IMR-90 (cell line): ENCODE results near the gene REXO1. TPM values are rescaled to one million over a fixed set of nuclear protein-coding genes. Genes with fewer than 3 reads are reported as not detected.

Experiments
- ATAC-seq: fragments of 200-7000 bp; cut with Tn5 transposase; 2 replicates; pipeline ENCODE4 v1.9.1; 2020; ENCODE audit warnings: low read depth, mild to moderate bottlenecking, moderate library complexity
- BruUV-seq: library from RNA; stranded (reverse); fragments of 400-500 nt; replicated peaks from 2 replicates; lab custom pipeline; 2021; lab: Mats Ljungman, UMichigan
- CTCF ChIA-PET: fragments of 300-600 bp; formaldehyde crosslinking; extraction: SDS; loops from one replicate; lab custom pipeline; 2021; ENCODE audit warnings: antibody characterized with exemption; lab: Yijun Ruan, JAX
- POLR2A ChIA-PET: fragments of 300-600 bp; sonication (Branson Sonifier 250); formaldehyde crosslinking; loops from one replicate; lab custom pipeline; 2022; ENCODE audit warnings: antibody characterized with exemption; ENCODE audit not compliant: unreplicated experiment; lab: Charles Lee
- DNase-seq: peaks from one replicate; pipeline ENCODE4 v3.0.0; 2013
- H2AFZ ChIP-seq: replicated peaks from 2 replicates; pipeline ENCODE3; 2013; ENCODE audit warnings: low read length, mild to moderate bottlenecking; ENCODE audit not compliant: poor library complexity
- H2AK5ac ChIP-seq: 2 replicates; pipeline ENCODE4 v1.6.1; 2013; ENCODE audit warnings: low read depth, low read length, inconsistent platforms
- H2AK9ac ChIP-seq: replicated peaks from 2 replicates; pipeline ENCODE3; 2013; ENCODE audit warnings: mild to moderate bottlenecking, low read depth, low read length, moderate library complexity; ENCODE audit not compliant: poor library complexity
- H2BK120ac ChIP-seq: 2 replicates; pipeline ENCODE4 v1.6.1; 2013; ENCODE audit warnings: low read depth, low read length, inconsistent platforms
- H2BK15ac ChIP-seq: 3 replicates; pipeline ENCODE4 v1.6.1; 2013; ENCODE audit warnings: low read depth, low read length, inconsistent platforms
- H2BK20ac ChIP-seq: 2 replicates; pipeline ENCODE4 v1.6.1; 2013; ENCODE audit warnings: low read depth, mild to moderate bottlenecking, inconsistent platforms, low read length, moderate library complexity
- H2BK5ac ChIP-seq: 2 replicates; pipeline ENCODE4 v1.6.1; 2013; ENCODE audit warnings: mild to moderate bottlenecking, low read depth, low read length, inconsistent platforms; ENCODE audit not compliant: poor library complexity, severe bottlenecking
- H3K14ac ChIP-seq: replicated peaks from 2 replicates; pipeline ENCODE4 v1.6.1; 2013; ENCODE audit warnings: low read depth, low read length, inconsistent platforms
- H3K18ac ChIP-seq: 2 replicates; pipeline ENCODE4 v1.6.1; 2013; ENCODE audit warnings: low read depth, low read length, control low read depth
- H3K23ac ChIP-seq: 2 replicates; pipeline ENCODE4 v1.6.1; 2013; ENCODE audit warnings: low read depth, low read length, inconsistent platforms
- H3K27ac ChIP-seq: 2 replicates; pipeline ENCODE4 v1.5.1; 2013; ENCODE audit warnings: mild to moderate bottlenecking, control low read depth, low read length; ENCODE audit not compliant: insufficient read depth
- H3K27me3 ChIP-seq: 2 replicates; pipeline ENCODE4 v1.6.1; 2013; ENCODE audit warnings: low read length; ENCODE audit not compliant: control insufficient read depth, insufficient read depth
- H3K36me3 ChIP-seq: 2 replicates; pipeline ENCODE4 v1.6.1; 2013; ENCODE audit warnings: low read length, mixed read lengths; ENCODE audit not compliant: control insufficient read depth, insufficient read depth
- H3K4ac ChIP-seq: 2 replicates; pipeline ENCODE4 v1.6.1; 2013; ENCODE audit warnings: low read depth, low read length, inconsistent platforms
- H3K4me1 ChIP-seq: 2 replicates; pipeline ENCODE4 v1.6.1; 2013; ENCODE audit warnings: low read length, mixed read lengths; ENCODE audit not compliant: control insufficient read depth, insufficient read depth
- H3K4me2 ChIP-seq: 2 replicates; pipeline ENCODE4 v1.6.1; 2013; ENCODE audit warnings: low read depth, mild to moderate bottlenecking, control low read depth, low read length, moderate library complexity
- H3K4me3 ChIP-seq: 2 replicates; pipeline ENCODE4 v1.5.1; 2013; ENCODE audit warnings: low read depth, mild to moderate bottlenecking, control low read depth, low read length, moderate library complexity; ENCODE audit not compliant: insufficient read depth
- H3K56ac ChIP-seq: 2 replicates; pipeline ENCODE4 v1.6.1; 2013; ENCODE audit warnings: low read length, inconsistent platforms; ENCODE audit not compliant: insufficient read depth; ENCODE audit errors: extremely low read depth
- H3K79me1 ChIP-seq, 2 experiments: 2 replicates each; pipeline ENCODE4 v1.6.1; 2013; ENCODE audit warnings: low read length in 2 of 2, inconsistent platforms in 1 of 2, low read depth in 1 of 2
- H3K9ac ChIP-seq: 2 replicates; pipeline ENCODE4 v1.6.1; 2013; ENCODE audit warnings: low read depth, low read length, control low read depth
- H3K9me1 ChIP-seq: 2 replicates; pipeline ENCODE4 v1.6.1; 2013; ENCODE audit warnings: low read length, inconsistent platforms; ENCODE audit not compliant: insufficient read depth
- H3K9me3 ChIP-seq: 2 replicates; pipeline ENCODE4 v1.6.1; 2013; ENCODE audit warnings: low read length; ENCODE audit not compliant: control insufficient read depth, insufficient read depth
- H4K20me1 ChIP-seq: 2 replicates; pipeline ENCODE4 v1.6.1; 2013; ENCODE audit warnings: low read length, inconsistent platforms; ENCODE audit not compliant: insufficient read depth
- H4K5ac ChIP-seq: 2 replicates; pipeline ENCODE4 v1.6.1; 2013; ENCODE audit warnings: mild to moderate bottlenecking, low read depth, low read length, control low read depth
- H4K8ac ChIP-seq, 2 experiments: 2 replicates each; pipeline ENCODE4 v1.6.1; 2013; ENCODE audit warnings: low read depth in 2 of 2, low read length in 2 of 2, control low read depth in 1 of 2, inconsistent platforms in 1 of 2
- H4K91ac ChIP-seq: 2 replicates; pipeline ENCODE4 v1.6.1; 2013; ENCODE audit warnings: low read depth, low read length, inconsistent platforms; ENCODE audit not compliant: insufficient read depth
- BHLHE40 ChIP-seq: fragments of 150-350 bp; IDR thresholded peaks from 2 replicates; pipeline ENCODE4 v1.6.1; 2016; ENCODE audit warnings: mild to moderate bottlenecking, low read depth, low read length
- CEBPB ChIP-seq: IDR thresholded peaks from 2 replicates; pipeline ENCODE4 v1.6.1; 2012; ENCODE audit warnings: low read depth, low read length, improper control_type of control experiment
- CHD1 ChIP-seq: IDR thresholded peaks from 2 replicates; pipeline ENCODE4 v1.6.1; 2012; ENCODE audit warnings: low read depth, low read length, improper control_type of control experiment
- CTCF ChIP-seq: conservative IDR thresholded peaks from 2 replicates; pipeline ENCODE4 v1.5.1; 2012; ENCODE audit warnings: mild to moderate bottlenecking, low read depth, low read length, improper control_type of control experiment
- ELK1 ChIP-seq: fragments of 150-350 bp; IDR thresholded peaks from 2 replicates; pipeline ENCODE4 v1.6.1; 2016; ENCODE audit warnings: low read depth, mild to moderate bottlenecking, low read length, moderate library complexity, borderline replicate concordance
- FOS ChIP-seq: fragments of 150-350 bp; IDR thresholded peaks from 2 replicates; pipeline ENCODE4 v1.6.1; 2016; ENCODE audit warnings: low read depth, low read length
- MAFK ChIP-seq: IDR thresholded peaks from 2 replicates; pipeline ENCODE4 v1.6.1; 2012; ENCODE audit warnings: low read depth, low read length, improper control_type of control experiment
- MAZ ChIP-seq: IDR thresholded peaks from 2 replicates; pipeline ENCODE4 v1.6.1; 2012; ENCODE audit warnings: low read depth, mild to moderate bottlenecking, low read length, improper control_type of control experiment, moderate library complexity, borderline replicate concordance
- MXI1 ChIP-seq: IDR thresholded peaks from 2 replicates; pipeline ENCODE4 v1.6.1; 2012; ENCODE audit warnings: low read depth, mild to moderate bottlenecking, low read length, moderate library complexity, borderline replicate concordance
- NFE2L2 ChIP-seq: fragments of 150-350 bp; IDR thresholded peaks from 2 replicates; pipeline ENCODE4 v1.6.1; 2016; ENCODE audit warnings: low read depth, mild to moderate bottlenecking, low read length
- POLR2A ChIP-seq: IDR thresholded peaks from 2 replicates; pipeline ENCODE4 v1.6.1; 2012; ENCODE audit warnings: mild to moderate bottlenecking, low read depth, low read length
- RAD21 ChIP-seq: IDR thresholded peaks from 2 replicates; pipeline ENCODE4 v1.6.1; 2012; ENCODE audit warnings: low read length, improper control_type of control experiment
- RCOR1 ChIP-seq: IDR thresholded peaks from 2 replicates; pipeline ENCODE4 v1.6.1; 2012; ENCODE audit warnings: mild to moderate bottlenecking, low read length, improper control_type of control experiment; ENCODE audit not compliant: insufficient replicate concordance
- RFX5 ChIP-seq: IDR thresholded peaks from 2 replicates; pipeline ENCODE4 v1.8.0; 2012; ENCODE audit warnings: low read depth, mild to moderate bottlenecking, low read length, moderate library complexity
- SMC3 ChIP-seq: fragments of 150-350 bp; IDR thresholded peaks from 2 replicates; pipeline ENCODE4 v1.6.1; 2016; ENCODE audit warnings: low read depth, mild to moderate bottlenecking, antibody characterized with exemption, low read length, moderate library complexity
- USF2 ChIP-seq: fragments of 150-350 bp; IDR thresholded peaks from 2 replicates; pipeline ENCODE4 v1.6.1; 2017; ENCODE audit warnings: mild to moderate bottlenecking, antibody characterized with exemption, low read length, low read depth
- WGBS, 2 experiments: methylation state at CpG; one replicate each; pipeline versions ENCODE4 v1.1.5 to v1.1.7; 2013; ENCODE audit warnings: missing lambda C conversion rate in 2 of 2; ENCODE audit not compliant: insufficient read length in 1 of 2; ENCODE audit errors: extremely low coverage in 2 of 2; 5-methylcytosine and 5-hydroxymethylcytosine counted together
- dilution Hi-C: fragments of 300-500 bp; cut with HindIII; formaldehyde crosslinking; loops from one replicate; pipeline ENCODE4 v1.14.3; 2018; ENCODE audit warnings: low sequenced_read_pairs; ENCODE audit not compliant: unreplicated experiment
- in situ Hi-C: fragments of 300-500 bp; cut with MboI; formaldehyde crosslinking; loops from 3 replicates; pipeline ENCODE4 v1.14.3; 2019; ENCODE audit warnings: low sequenced_read_pairs, inconsistent platforms, mixed read lengths
- intact Hi-C: fragments of 100-400 bp; cut with micrococcal nuclease; formaldehyde crosslinking; loops from 2 replicates; pipeline ENCODE4 v1.10.0; 2022
- polyA plus RNA-seq, 3 experiments: library from polyadenylated mRNA; depleted of rRNA; stranded (reverse); fragments of >200 nt; gene quantifications; 2 replicates each; pipeline ENCODE4 v1.2.3, GENCODE V29; 2012; ENCODE audit warnings: low replicate concordance in 1 of 3
- total RNA-seq: library from RNA; depleted of rRNA; stranded (reverse); fragments of >200 nt; gene quantifications from 2 replicates; pipeline ENCODE4 v1.2.3, GENCODE V29; 2012

REXO1 gene
- total and polyA plus RNA-seq, 2 of the 4 experiments (the other 2 are of a cell fraction): 1.4 to 63.7 TPM

GRCh38 chr19:1824252-1824622 is 24.0 kb downstream of the REXO1 start:
- H3K27ac ChIP-seq: no peak overlapping the region
- peaks cover 13% of the 10 kb centered on the region for H4K20me1 ChIP-seq
- H3K79me1 ChIP-seq: peaks cover 0 to 34% of the 10 kb centered on the region in 2 experiments; a peak in 3 of 4 replicates
- no peak overlapping the region for H3K4ac ChIP-seq
- H3K9me3 ChIP-seq: no peaks in the 10 kb centered on the region
- no peak overlapping the region for H2AFZ ChIP-seq
- H3K56ac ChIP-seq: no peak overlapping the region
- no peak overlapping the region for H4K8ac ChIP-seq
- intact Hi-C loops: no loop called here
- BruUV-seq: no TSS peak
- dilution Hi-C loops: no loop called here
- H3K23ac ChIP-seq: no peak overlapping the region
- no peaks in the 10 kb centered on the region for H3K27me3 ChIP-seq
- in situ Hi-C loops: no loop called here
- H3K9me1 ChIP-seq: no peaks in the 10 kb centered on the region
- DNase-seq (no peak), ATAC-seq (no peak)
- peaks cover 4% of the 10 kb centered on the region; the same call in 1 of the 2 replicates for H3K4me1 ChIP-seq
- ChIA-PET CTCF (interaction anchor here (1.1 kb wide), 1 partner anchor 13 kb away, joined by 4 read pairs; no protein-coding TSS in a partner anchor), POLR2A (no interaction called here)
- H3K4me2 ChIP-seq: no peak overlapping the region
- no peak for TF ChIP-seq CHD1
- no peak for TF ChIP-seq CEBPB
- no peak for TF ChIP-seq SMC3
- TF ChIP-seq BHLHE40: no peak
- TF ChIP-seq RFX5: no peak
- TF ChIP-seq MAFK: no peak
- no peak for TF ChIP-seq MAZ
- TF ChIP-seq MXI1: no peak
- TF ChIP-seq NFE2L2: no peak
- TF ChIP-seq CTCF: no peak
- no peak for TF ChIP-seq FOS
- TF ChIP-seq USF2: no peak
- TF ChIP-seq ELK1: no peak
- no peak for TF ChIP-seq RAD21
- no peak for TF ChIP-seq POLR2A
- TF ChIP-seq RCOR1: no peak
- no peak overlapping the region for H2BK120ac ChIP-seq
- no peak overlapping the region for H2BK5ac ChIP-seq
- H2AK5ac ChIP-seq: no peak overlapping the region
- no peak overlapping the region for H3K14ac ChIP-seq
- H2AK9ac ChIP-seq: no peak overlapping the region
- peaks cover 42% of the 10 kb centered on the region for H3K36me3 ChIP-seq
- H3K9ac ChIP-seq: no peak overlapping the region
- no peak overlapping the region for H3K4me3 ChIP-seq
- H2BK20ac ChIP-seq: no peak overlapping the region
- no peak overlapping the region for H3K18ac ChIP-seq
- H2BK15ac ChIP-seq: no peak overlapping the region
- WGBS, 2 experiments: 79% methylated on average over 9 of the region's 14 CpGs; no CpG with 5 or more reads in 1 of the 2 experiments
- no peak overlapping the region; the same call in 1 of the 2 replicates for H4K91ac ChIP-seq
- H4K5ac ChIP-seq: no peak overlapping the region
